Endometrial microvascular endothelial cells (primary cell): ENCODE data around the gene CDK13. TPM values are rescaled to one million over a fixed set of nuclear protein-coding genes. Genes with fewer than 3 reads are reported as not detected.
"Not testable (repeated sequence)": the region's sequence is repeated elsewhere in the genome, so short reads cannot be mapped to it uniquely, and the experiment has no call there.

ENCODE experiments used
- in situ Hi-C: cut with HindIII; loops from 2 replicates; pipeline ENCODE4 v1.10.0; 2017; ENCODE audit warnings: low sequenced_read_pairs, low pct_unique_long_range_greater_than_20kb; ENCODE audit errors: inconsistent ontology term
- total RNA-seq: library from RNA; depleted of rRNA; stranded (reverse); fragments of >200 nt; gene quantifications from one replicate; pipeline ENCODE4 v1.2.3, GENCODE V29; 2015; ENCODE audit errors: inconsistent ontology term

Gene CDK13
- 57.4 TPM for total RNA-seq

- in situ Hi-C loops, result no loop called here
Observed at GRCh38 chr7:39949971-39950472, at the start of gene CDK13. TSS of gene CDK13 (plus strand) at chr7:39950256. CDS start at chr7:39950642, 386 bp downstream.

GRCh38 chr7:39904077-39904486 lies 46.0 kb upstream of the CDK13 start:
- in situ Hi-C loops, result no loop called here

DNA sequence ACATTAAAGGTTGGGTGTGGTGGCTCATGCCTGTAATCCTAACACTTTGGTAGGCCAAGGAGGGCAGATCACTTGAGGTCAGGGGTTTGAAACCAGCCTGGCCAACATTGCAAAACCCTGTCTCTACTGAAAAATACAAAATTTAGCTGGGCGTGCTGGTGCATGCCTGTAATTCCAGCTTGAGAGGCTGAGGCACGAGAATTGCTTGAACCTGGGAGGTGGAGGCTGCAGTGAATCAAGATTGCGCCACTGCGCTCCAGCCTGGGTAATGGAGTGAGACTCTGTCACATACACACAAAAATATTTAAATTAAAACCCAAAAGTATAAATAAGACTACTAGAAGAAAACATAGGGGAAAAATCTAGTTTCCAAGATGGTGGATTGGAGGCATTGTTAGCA lies 41.9 kb upstream of the CDK13 start:
- in situ Hi-C loops, result no loop called here

GRCh38 chr7:39908973-39909372 lies 41.1 kb upstream of the CDK13 start:
- in situ Hi-C loops, result no loop called here

- in situ Hi-C loops, result no loop called here
Observed at GRCh38 chr7:39909526-39909925, 40.5 kb upstream of the CDK13 start.

DNA sequence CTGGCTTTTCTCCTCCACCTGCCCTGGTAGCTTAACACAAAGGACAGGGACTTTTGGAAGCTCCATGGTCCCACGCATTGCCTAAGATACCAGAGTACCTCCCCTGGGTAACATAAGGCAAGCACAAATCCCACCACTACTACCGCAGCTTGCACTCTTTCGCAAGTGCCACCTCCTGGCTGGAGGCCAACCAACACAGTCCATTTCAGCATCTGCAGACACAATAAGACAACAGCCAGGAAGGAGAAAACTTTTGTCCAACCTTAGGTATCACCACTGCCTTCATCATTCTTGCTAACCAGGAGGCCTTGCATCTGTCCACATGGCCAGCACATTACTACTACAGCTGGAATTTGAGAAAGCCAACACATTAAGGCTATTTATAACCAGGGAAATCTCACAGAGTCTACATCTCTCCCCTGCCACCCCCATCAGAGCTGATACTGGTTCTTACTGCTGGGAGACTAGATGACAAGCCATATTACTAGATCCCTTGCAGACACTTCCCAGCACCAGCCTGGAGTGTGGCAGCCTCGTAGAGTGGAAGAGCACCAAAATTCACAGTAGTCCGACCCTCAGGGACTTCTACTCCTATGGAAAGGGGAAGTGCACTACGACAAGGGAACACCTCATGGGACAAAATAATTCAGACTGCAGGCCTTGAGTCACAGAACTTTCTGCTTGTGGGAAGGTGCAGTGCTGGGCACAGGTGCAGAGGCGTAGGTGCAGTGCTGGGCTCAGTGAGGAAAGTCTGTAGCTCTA lies 39.8 kb upstream of the CDK13 start:
- in situ Hi-C loops, result no loop called here

- in situ Hi-C loops, result no loop called here
Observed at GRCh38 chr7:39911167-39911566, 38.9 kb upstream of the CDK13 start.

- in situ Hi-C loops, result not testable (repeated sequence)
Observed at GRCh38 chr7:39915847-39916246, 34.2 kb upstream of the CDK13 start.

DNA sequence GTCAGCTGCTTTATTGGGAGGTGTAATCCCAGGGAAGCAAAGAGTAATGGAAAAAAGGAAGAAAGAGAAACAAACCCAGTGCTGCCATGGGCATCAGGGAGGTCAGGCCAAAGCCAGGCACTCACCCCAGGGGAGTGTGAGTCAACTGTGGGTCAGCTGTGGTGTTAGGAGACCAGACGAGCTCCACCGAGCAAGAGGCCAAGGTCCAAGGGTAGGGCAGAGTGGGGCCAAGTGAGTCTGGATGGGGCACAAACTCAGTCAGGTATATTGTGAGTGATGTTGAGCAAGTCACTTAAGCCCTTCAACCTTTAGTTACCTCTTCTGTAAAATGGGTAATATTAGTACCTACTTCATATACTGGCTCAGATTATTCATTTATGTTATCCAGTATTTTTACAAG lies 30.4 kb upstream of the CDK13 start:
- in situ Hi-C loops, result no loop called here

DNA sequence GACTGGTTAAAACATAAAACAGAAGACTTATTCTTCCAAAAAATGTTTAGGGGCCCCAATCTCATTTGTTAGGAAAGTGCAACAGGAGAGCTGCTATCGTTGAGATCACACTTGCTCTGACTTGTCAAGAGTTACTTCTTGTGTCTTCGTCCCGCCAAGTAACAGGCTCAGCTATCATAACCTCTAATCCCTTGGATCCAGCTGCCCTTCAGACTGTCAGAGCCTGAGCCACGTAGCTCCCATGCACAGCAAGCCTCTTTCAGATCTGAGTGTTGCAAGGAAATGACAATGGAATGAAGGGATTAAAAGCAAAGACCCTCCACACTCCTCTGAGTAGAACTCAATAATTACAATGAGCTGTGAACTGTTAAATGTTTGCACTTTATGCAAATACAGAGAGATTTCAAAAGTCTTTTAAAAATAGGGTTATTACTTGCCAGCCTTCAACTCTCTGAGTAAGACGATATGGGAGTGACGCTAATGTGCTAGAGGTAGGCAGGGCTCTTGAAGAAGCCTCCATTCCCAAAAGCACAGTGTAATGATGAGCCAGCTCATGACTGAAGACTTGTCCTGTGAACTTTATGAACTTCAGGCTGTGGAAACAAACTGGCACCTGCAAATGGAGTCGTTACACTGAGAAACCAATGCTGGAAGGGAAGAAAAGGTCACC lies 28.4 kb upstream of the CDK13 start:
- in situ Hi-C loops, result no loop called here

DNA sequence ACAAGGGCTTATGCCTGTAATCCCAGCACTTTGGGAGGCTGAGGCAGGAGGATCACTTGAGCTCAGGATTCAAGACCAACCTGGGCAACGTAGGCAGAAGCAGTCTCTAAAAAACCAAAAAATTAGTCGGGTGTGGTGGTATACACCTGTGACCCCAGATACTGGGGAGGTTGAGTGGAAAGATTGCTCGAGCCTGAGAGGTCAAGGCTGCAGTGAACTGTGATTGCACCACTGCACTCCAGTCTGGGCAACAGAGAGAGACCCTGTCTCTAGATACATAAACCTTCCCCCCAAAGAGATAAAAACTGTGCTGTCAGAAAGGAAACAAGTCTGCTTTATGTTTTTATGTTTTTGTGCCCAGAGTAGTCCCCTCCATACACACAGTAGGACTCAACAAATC lies 27.5 kb upstream of the CDK13 start:
- in situ Hi-C loops, result no loop called here

DNA sequence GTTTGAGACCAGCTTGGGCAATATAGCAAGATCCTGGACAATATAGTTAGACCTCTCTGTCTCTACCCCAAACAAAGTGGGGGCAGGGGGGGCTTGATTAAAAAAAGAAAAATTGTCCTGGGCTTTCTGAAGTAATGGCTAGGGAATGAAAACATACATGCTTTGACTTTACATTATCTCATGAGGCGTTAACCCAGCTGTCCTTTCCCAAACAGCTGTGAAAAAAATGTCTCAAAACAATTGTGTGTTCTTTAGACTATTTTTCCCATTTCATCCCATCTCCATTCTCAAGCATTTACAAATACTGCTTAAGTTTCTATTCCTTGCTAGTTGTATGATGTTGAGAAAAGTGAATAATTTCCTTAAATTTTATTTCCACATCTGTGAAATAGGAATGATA lies 27.0 kb upstream of the CDK13 start:
- in situ Hi-C loops, result no loop called here

- in situ Hi-C loops, result no loop called here
Observed at GRCh38 chr7:39924122-39924521, 25.9 kb upstream of the CDK13 start.

DNA sequence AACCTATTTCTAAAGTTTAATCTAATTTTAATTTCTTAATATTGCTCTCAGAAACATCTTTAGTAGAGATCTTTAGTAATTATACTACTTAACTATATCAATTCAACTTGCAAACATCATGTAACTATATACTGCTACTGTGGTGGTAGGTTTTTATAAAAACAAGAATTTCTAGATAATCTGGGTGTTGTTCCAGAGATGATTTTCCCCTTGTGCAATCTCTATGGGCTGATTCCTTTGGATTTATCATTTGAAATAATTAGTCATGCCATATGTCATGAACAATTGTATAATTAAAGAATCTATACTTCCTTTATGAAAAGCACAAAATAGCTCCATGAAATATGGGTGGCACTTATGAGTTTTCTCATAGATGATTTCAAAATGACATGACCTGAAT lies 23.9 kb upstream of the CDK13 start:
- in situ Hi-C loops, result no loop called here

- in situ Hi-C loops, result no loop called here
Observed at GRCh38 chr7:39927018-39927417, 23.0 kb upstream of the CDK13 start.

GRCh38 chr7:39934132-39934531 lies 15.9 kb upstream of the CDK13 start:
- in situ Hi-C loops, result no loop called here

DNA sequence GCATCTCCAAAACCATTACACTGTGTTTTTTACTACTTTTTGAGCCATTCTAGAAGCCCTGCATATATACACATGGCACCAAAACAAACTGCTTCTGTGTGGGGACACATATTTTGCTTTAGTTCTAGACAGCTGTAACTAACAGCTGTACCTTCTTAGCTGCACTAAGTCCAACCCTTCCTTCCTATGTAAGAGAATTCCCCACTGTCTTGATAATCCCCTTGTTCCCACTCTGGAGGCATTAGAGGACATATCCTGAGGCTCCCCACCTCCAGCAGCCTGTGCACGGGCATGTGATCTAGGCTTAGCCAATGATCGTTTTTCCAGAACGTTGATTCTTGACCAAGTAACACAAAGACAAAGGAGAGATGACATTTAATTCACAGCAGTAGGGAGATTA lies 13.3 kb upstream of the CDK13 start:
- in situ Hi-C loops, result no loop called here

- in situ Hi-C loops, result no loop called here
Observed at GRCh38 chr7:39937366-39938153, 12.5 kb upstream of the CDK13 start.

GRCh38 chr7:39942883-39943282 lies 7.2 kb upstream of the CDK13 start:
- in situ Hi-C loops, result no loop called here

DNA sequence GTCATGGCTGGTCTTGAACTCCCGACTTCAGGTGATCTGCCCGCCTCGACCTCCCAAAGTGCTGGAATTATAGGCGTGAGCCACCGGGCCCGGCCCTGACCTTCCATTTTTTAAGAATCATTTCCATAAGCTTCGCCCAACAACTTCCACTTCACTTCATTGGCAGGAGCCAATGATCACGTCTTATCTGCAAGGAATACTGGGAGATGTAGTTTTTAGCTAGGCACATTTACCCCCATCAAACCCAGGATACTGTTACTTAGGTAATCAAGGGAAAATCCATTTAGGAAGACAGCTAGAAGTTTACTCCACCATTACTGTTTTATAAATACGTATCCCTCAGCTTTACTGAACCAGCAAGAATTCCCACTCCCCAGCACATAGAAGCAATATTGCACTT lies 3.4 kb upstream of the CDK13 start:
- in situ Hi-C loops, result no loop called here
